ENCODE data around the gene MEST. TPM values are rescaled to one million over a fixed set of nuclear protein-coding genes. Genes with fewer than 3 reads are reported as not detected.
"Not testable (repeated sequence)": the region's sequence is repeated elsewhere in the genome, so short reads cannot be mapped to it uniquely, and the experiment has no call there.

The MEST gene
- polyA plus RNA-seq, 1 donor: 169 TPM

DNA sequence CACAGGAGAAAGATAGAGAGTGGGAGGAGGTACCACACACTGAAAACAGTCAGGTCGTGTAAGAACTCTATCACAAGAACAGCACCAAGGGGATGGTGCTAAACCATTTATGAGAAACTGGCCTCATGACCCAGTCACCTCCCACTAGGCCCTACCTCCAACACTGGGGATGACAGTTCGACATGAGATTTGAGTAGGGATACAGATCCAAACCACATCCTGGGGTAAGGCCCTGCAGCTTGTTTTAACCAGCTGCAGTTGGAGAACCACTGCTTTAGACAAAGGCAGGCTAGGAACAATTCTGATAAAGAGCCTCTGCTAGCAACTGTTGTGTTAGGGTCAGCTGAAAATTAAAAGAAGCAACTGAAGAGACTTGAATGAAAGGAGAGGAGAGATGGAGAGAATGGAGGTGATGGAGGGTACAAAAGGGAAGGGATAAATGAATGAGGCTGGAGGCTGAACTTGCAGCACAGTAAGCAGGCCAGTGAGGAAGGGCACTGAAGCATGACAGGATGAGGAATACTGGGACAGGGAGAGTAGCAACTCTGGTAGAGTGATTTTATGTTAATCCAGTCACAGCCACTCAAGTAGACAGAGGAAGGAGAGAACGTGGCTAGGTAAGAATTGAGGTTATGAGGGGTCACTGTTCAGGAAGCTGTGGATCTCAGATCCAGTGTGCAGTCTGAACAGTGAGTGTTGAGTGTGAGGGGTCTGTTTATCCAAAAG, 23.6 kb downstream of the MEST start:
- no peak overlapping the region for H3K4me3 ChIP-seq (ENCODE audit: low read length)
- H3K4me1 ChIP-seq (ENCODE audit: control insufficient read depth, insufficient read depth, low read length): no peaks in the 10 kb centered on the region
- H3K27ac ChIP-seq (ENCODE audit: low read length): no peak overlapping the region
- H3K36me3 ChIP-seq (ENCODE audit: control insufficient read depth, insufficient read depth, low read length): peaks cover 24% of the 10 kb centered on the region
- no peak for DNase-seq
- WGBS (ENCODE audit: insufficient coverage, low lambda C conversion rate): no CpG with 5 or more reads among the region's 3 CpGs
- no peaks in the 10 kb centered on the region for H3K9me3 ChIP-seq (ENCODE audit: control insufficient read depth, low read depth, low read length)
- no peaks in the 10 kb centered on the region for H3K27me3 ChIP-seq (ENCODE audit: control insufficient read depth, insufficient read depth, low read length)

- DNase-seq: no peak
- Histone ChIP-seq H3K27me3 (ENCODE audit: control insufficient read depth, insufficient read depth, low read length) (no peaks in the 10 kb centered on the region), H3K4me1 (ENCODE audit: control insufficient read depth, insufficient read depth, low read length) (no peaks in the 10 kb centered on the region), H3K4me3 (ENCODE audit: low read length) (no peak overlapping the region), H3K9me3 (ENCODE audit: control insufficient read depth, low read depth, low read length) (no peaks in the 10 kb centered on the region), H3K36me3 (ENCODE audit: control insufficient read depth, insufficient read depth, low read length) (peaks cover 20% of the 10 kb centered on the region), H3K27ac (ENCODE audit: low read length) (no peak overlapping the region)
- whole genome bisulfite sequencing (ENCODE audit: insufficient coverage, low lambda C conversion rate): 95% methylated on average over 3 of the region's 4 CpGs
These were observed 29.5 kb downstream of the MEST start for GRCh38 chr7:130521258-130521951.

DNA sequence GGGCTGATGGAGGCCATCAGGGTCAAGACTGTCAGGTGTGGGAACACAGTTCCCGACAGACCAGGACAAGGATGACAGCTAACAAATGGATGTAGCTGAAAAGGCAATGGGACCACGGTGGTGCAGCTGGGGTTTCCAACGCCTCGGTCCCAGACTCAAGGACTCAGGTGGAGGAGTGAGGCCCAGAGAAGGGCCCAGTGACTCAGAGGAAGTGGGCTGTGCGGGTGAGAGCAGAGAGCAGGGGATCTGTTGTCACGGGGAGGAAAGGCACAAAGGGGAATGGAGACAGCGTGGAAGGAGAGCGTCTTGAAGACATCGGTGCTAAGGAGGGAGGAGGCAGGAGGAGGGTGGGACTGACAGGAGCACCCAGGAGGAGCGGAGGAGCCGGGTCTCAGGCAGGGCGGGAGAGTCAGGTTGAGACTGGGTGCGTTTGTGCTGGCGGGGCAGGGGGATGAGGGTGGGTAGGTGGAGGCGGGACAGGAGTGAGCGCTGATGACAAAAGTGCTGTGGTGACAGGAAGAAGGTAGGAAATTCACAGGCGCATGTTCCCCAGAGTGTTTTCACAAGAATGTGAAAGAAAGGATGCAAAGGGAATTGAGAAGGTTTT, 31.7 kb downstream of the MEST start:
- not testable (repeated sequence) for H3K27me3 ChIP-seq (ENCODE audit: control insufficient read depth, insufficient read depth, low read length); H3K4me1 ChIP-seq (ENCODE audit: control insufficient read depth, insufficient read depth, low read length); H3K27ac ChIP-seq (ENCODE audit: low read length); H3K9me3 ChIP-seq (ENCODE audit: control insufficient read depth, low read depth, low read length); DNase-seq; H3K4me3 ChIP-seq (ENCODE audit: low read length)
- WGBS (ENCODE audit: insufficient coverage, low lambda C conversion rate): no CpG with 5 or more reads among the region's 17 CpGs
- peaks cover 19% of the 10 kb centered on the region for H3K36me3 ChIP-seq (ENCODE audit: control insufficient read depth, insufficient read depth, low read length)

- Histone ChIP-seq H3K4me1 (ENCODE audit: control insufficient read depth, insufficient read depth, low read length) (no peaks in the 10 kb centered on the region), H3K27ac (ENCODE audit: low read length) (no peak overlapping the region), H3K9me3 (ENCODE audit: control insufficient read depth, low read depth, low read length) (no peaks in the 10 kb centered on the region), H3K27me3 (ENCODE audit: control insufficient read depth, insufficient read depth, low read length) (no peaks in the 10 kb centered on the region), H3K36me3 (ENCODE audit: control insufficient read depth, insufficient read depth, low read length) (peaks cover 26% of the 10 kb centered on the region), H3K4me3 (ENCODE audit: low read length) (no peak overlapping the region)
- 100% methylated on average over 1 of the region's 5 CpGs for WGBS (ENCODE audit: insufficient coverage, low lambda C conversion rate)
- DNase-seq: no peak
These were observed 32.7 kb downstream of the MEST start for GRCh38 chr7:130524628-130525027.

- not testable (repeated sequence) for DNase-seq; H3K27ac ChIP-seq (ENCODE audit: low read length); H3K27me3 ChIP-seq (ENCODE audit: control insufficient read depth, insufficient read depth, low read length); H3K4me1 ChIP-seq (ENCODE audit: control insufficient read depth, insufficient read depth, low read length); H3K4me3 ChIP-seq (ENCODE audit: low read length); H3K9me3 ChIP-seq (ENCODE audit: control insufficient read depth, low read depth, low read length)
- 100% methylated on average over 3 of the region's 17 CpGs for WGBS (ENCODE audit: insufficient coverage, low lambda C conversion rate)
- peaks cover 31% of the 10 kb centered on the region for H3K36me3 ChIP-seq (ENCODE audit: control insufficient read depth, insufficient read depth, low read length)
These were observed 36.0 kb downstream of the MEST start for GRCh38 chr7:130527752-130528355.

- no peaks in the 10 kb centered on the region for H3K9me3 ChIP-seq (ENCODE audit: control insufficient read depth, low read depth, low read length)
- H3K4me3 ChIP-seq (ENCODE audit: low read length): no peak overlapping the region
- H3K27me3 ChIP-seq (ENCODE audit: control insufficient read depth, insufficient read depth, low read length): no peaks in the 10 kb centered on the region
- H3K36me3 ChIP-seq (ENCODE audit: control insufficient read depth, insufficient read depth, low read length): peaks cover 34% of the 10 kb centered on the region
- no peaks in the 10 kb centered on the region for H3K4me1 ChIP-seq (ENCODE audit: control insufficient read depth, insufficient read depth, low read length)
- no peak for DNase-seq
- WGBS (ENCODE audit: insufficient coverage, low lambda C conversion rate): no CpG with 5 or more reads among the region's 2 CpGs
- no peak overlapping the region for H3K27ac ChIP-seq (ENCODE audit: low read length)
These were observed 37.5 kb downstream of the MEST start for GRCh38 chr7:130529417-130529816.

GRCh38 chr7:130537894-130538293, 46.0 kb downstream of the MEST start:
- not testable (repeated sequence) for H3K9me3 ChIP-seq (ENCODE audit: control insufficient read depth, low read depth, low read length); H3K4me3 ChIP-seq (ENCODE audit: low read length); H3K27ac ChIP-seq (ENCODE audit: low read length); H3K4me1 ChIP-seq (ENCODE audit: control insufficient read depth, insufficient read depth, low read length); H3K27me3 ChIP-seq (ENCODE audit: control insufficient read depth, insufficient read depth, low read length); DNase-seq
- WGBS (ENCODE audit: insufficient coverage, low lambda C conversion rate): 95% methylated on average over 4 of the region's 6 CpGs
- H3K36me3 ChIP-seq (ENCODE audit: control insufficient read depth, insufficient read depth, low read length): peaks cover 13% of the 10 kb centered on the region

GRCh38 chr7:130541287-130541686, 49.4 kb downstream of the MEST start:
- not testable (repeated sequence) for H3K27ac ChIP-seq (ENCODE audit: low read length); H3K27me3 ChIP-seq (ENCODE audit: control insufficient read depth, insufficient read depth, low read length); H3K9me3 ChIP-seq (ENCODE audit: control insufficient read depth, low read depth, low read length); H3K4me3 ChIP-seq (ENCODE audit: low read length); DNase-seq; H3K4me1 ChIP-seq (ENCODE audit: control insufficient read depth, insufficient read depth, low read length)
- peaks cover 15% of the 10 kb centered on the region for H3K36me3 ChIP-seq (ENCODE audit: control insufficient read depth, insufficient read depth, low read length)
- WGBS (ENCODE audit: insufficient coverage, low lambda C conversion rate): no CpG with 5 or more reads among the region's 7 CpGs

DNA sequence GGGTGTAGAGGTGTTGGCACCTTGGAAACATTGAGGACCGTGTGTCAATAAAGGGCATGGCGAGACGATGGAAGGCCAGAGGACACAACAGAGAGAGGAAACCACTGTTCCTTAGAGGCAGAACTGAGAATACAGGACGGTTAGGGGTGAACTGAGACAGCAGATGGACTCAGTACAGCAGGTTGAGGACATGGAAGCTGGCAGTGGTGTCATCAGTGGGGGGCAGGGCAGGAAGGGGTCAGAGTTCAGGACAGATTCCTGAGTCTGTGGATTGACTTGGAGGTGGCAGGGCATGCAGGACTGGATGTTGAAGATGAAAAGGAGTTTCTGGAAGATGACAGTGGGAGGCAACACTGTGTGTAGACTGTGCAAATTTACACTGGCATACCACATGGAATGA, 50.4 kb downstream of the MEST start:
- not testable (repeated sequence) for H3K9me3 ChIP-seq (ENCODE audit: control insufficient read depth, low read depth, low read length); DNase-seq; H3K27ac ChIP-seq (ENCODE audit: low read length); H3K4me1 ChIP-seq (ENCODE audit: control insufficient read depth, insufficient read depth, low read length); H3K27me3 ChIP-seq (ENCODE audit: control insufficient read depth, insufficient read depth, low read length); H3K4me3 ChIP-seq (ENCODE audit: low read length)
- peaks cover 19% of the 10 kb centered on the region for H3K36me3 ChIP-seq (ENCODE audit: control insufficient read depth, insufficient read depth, low read length)
- no CpG with 5 or more reads among the region's 4 CpGs for whole genome bisulfite sequencing (ENCODE audit: insufficient coverage, low lambda C conversion rate)

- H3K4me1 ChIP-seq (ENCODE audit: control insufficient read depth, insufficient read depth, low read length): no peaks in the 10 kb centered on the region
- 100% methylated on average over 1 of the region's 2 CpGs for WGBS (ENCODE audit: insufficient coverage, low lambda C conversion rate)
- H3K27ac ChIP-seq (ENCODE audit: low read length): no peak overlapping the region
- no peak for DNase-seq
- H3K9me3 ChIP-seq (ENCODE audit: control insufficient read depth, low read depth, low read length): no peaks in the 10 kb centered on the region
- peaks cover 25% of the 10 kb centered on the region for H3K36me3 ChIP-seq (ENCODE audit: control insufficient read depth, insufficient read depth, low read length)
- H3K27me3 ChIP-seq (ENCODE audit: control insufficient read depth, insufficient read depth, low read length): no peaks in the 10 kb centered on the region
- H3K4me3 ChIP-seq (ENCODE audit: low read length): no peak overlapping the region
These were observed 51.7 kb downstream of the MEST start for GRCh38 chr7:130543487-130544010.

All from large intestine (tissue), 3 donors.